ENCODE results near the gene WWOX. TPM values are rescaled to one million over a fixed set of nuclear protein-coding genes. Genes with fewer than 3 reads are reported as not detected.
A peak's percentile ranks its signal among the peaks of the same experiment; 100 is the strongest.

WWOX gene
- total and polyA plus RNA-seq, 2 of the 4 experiments (the other 2 are of a cell fraction) = 2.7 to 5.4 TPM

GRCh38 chr16:78675312-78675711, 575.9 kb downstream of the WWOX start:
- dilution Hi-C loops (cut with HindIII; ENCODE audit: low sequenced_read_pairs, unreplicated experiment) = no loop called here
- Histone ChIP-seq H3K36me3 (ENCODE audit: control insufficient read depth, insufficient read depth, low read length) (no peaks in the 10 kb centered on the region), H2AK5ac (ENCODE audit: low read depth, low read length) (no peak overlapping the region), H4K5ac (ENCODE audit: low read depth, low read length) (no peak overlapping the region), H3K27ac (ENCODE audit: insufficient read depth, low read length) (no peak overlapping the region), H2AK9ac (replicated peaks; ENCODE audit: low read depth, low read length, poor library complexity) (no peak overlapping the region), H3K23ac (ENCODE audit: low read depth, low read length) (no peak overlapping the region), H3K14ac (replicated peaks; ENCODE audit: low read depth, low read length) (no peak overlapping the region), H3K4ac (ENCODE audit: low read depth, low read length) (no peak overlapping the region), H4K91ac (ENCODE audit: insufficient read depth, low read depth, low read length) (no peak overlapping the region), H2BK20ac (ENCODE audit: low read depth, low read length) (no peak overlapping the region), H3K4me1 (ENCODE audit: control insufficient read depth, insufficient read depth, low read length) (no peaks in the 10 kb centered on the region), H2AFZ (replicated peaks; ENCODE audit: low read length, poor library complexity) (no peak overlapping the region), H2BK15ac (ENCODE audit: low read depth, low read length) (no peak overlapping the region), H3K18ac (ENCODE audit: low read depth, low read length) (no peak overlapping the region), H3K27me3 (ENCODE audit: control insufficient read depth, insufficient read depth, low read length) (no peaks in the 10 kb centered on the region), H4K20me1 (ENCODE audit: insufficient read depth, low read length) (no peaks in the 10 kb centered on the region), H2BK120ac (ENCODE audit: low read depth, low read length) (no peak overlapping the region), H3K9me1 (ENCODE audit: insufficient read depth, low read length) (no peaks in the 10 kb centered on the region), H3K79me1 (ENCODE audit: low read depth in 1 of 2, low read length in 2 of 2) (no peaks in the 10 kb centered on the region), H3K9ac (ENCODE audit: low read depth, low read length) (no peak overlapping the region), H3K4me2 (ENCODE audit: low read depth, low read length) (no peak overlapping the region), H2BK5ac (ENCODE audit: low read depth, low read length, poor library complexity, severe bottlenecking) (no peak overlapping the region), H3K9me3 (ENCODE audit: control insufficient read depth, insufficient read depth, low read length) (peaks cover 23% of the 10 kb centered on the region), H3K56ac (ENCODE audit: extremely low read depth, insufficient read depth, low read length) (no peak overlapping the region), H4K8ac (ENCODE audit: low read depth in 2 of 2, low read length in 2 of 2) (no peak overlapping the region), H3K4me3 (ENCODE audit: insufficient read depth, low read depth, low read length) (no peak overlapping the region)
- DNase-seq (peak; percentile 7), ATAC-seq (ENCODE audit: low read depth) (peak; percentile 79)
- no TSS peak for BruUV-seq (replicated peaks)
- in situ Hi-C loops (cut with MboI; ENCODE audit: low sequenced_read_pairs) = no loop called here
- ChIA-PET CTCF (no interaction called here), POLR2A (ENCODE audit: unreplicated experiment) (no interaction called here)
- TF ChIP-seq RAD21 (IDR thresholded peaks at IDR 0.05; ENCODE audit: low read length) (no peak), MAFK (IDR thresholded peaks at IDR 0.05; ENCODE audit: low read depth, low read length) (no peak), MAZ (IDR thresholded peaks at IDR 0.05; ENCODE audit: borderline replicate concordance, low read depth, low read length) (no peak), POLR2A (IDR thresholded peaks at IDR 0.05; ENCODE audit: low read depth, low read length) (no peak), BHLHE40 (IDR thresholded peaks at IDR 0.05; ENCODE audit: low read depth, low read length) (no peak), USF2 (IDR thresholded peaks at IDR 0.05; ENCODE audit: low read depth, low read length) (no peak), SMC3 (IDR thresholded peaks at IDR 0.05; ENCODE audit: low read depth, low read length) (no peak), NFE2L2 (IDR thresholded peaks at IDR 0.05; ENCODE audit: low read depth, low read length) (no peak)
- TF ChIP-seq, protein P1, sequence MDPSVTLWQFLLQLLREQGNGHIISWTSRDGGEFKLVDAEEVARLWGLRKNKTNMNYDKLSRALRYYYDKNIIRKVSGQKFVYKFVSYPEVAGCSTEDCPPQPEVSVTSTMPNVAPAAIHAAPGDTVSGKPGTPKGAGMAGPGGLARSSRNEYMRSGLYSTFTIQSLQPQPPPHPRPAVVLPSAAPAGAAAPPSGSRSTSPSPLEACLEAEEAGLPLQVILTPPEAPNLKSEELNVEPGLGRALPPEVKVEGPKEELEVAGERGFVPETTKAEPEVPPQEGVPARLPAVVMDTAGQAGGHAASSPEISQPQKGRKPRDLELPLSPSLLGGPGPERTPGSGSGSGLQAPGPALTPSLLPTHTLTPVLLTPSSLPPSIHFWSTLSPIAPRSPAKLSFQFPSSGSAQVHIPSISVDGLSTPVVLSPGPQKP (IDR thresholded peaks at IDR 0.05; ENCODE audit: borderline replicate concordance, low read depth, low read length) = no peak
- intact Hi-C loops (cut with micrococcal nuclease) = no loop called here
- no CpG with 5 or more reads among the region's 6 CpGs for WGBS, 2 experiments (ENCODE audit: extremely low coverage in 2 of 2, insufficient read length in 1 of 2)
